HEK293 (cell line): Measurements from ENCODE around the gene NYAP2.

ENCODE experiments used
- CTCF ChIA-PET: fragments of 350-600 bp; formaldehyde crosslinking; extraction: SDS; loops from one replicate; lab custom pipeline; 2021; ENCODE audit warnings: antibody characterized with exemption; lab: Yijun Ruan, JAX
- POLR2A ChIA-PET: fragments of 300-600 bp; formaldehyde crosslinking; extraction: SDS; loops from one replicate; lab custom pipeline; 2020; ENCODE audit warnings: antibody characterized with exemption, inconsistent platforms; lab: Yijun Ruan, JAX
- H3K27ac ChIP-seq: fragments of 200-500 bp; sonication (Bioruptor generic); 2 replicates; pipeline ENCODE4 v1.5.1; 2014; ENCODE audit warnings: low read depth, low read length, control low read depth, inconsistent platforms; ENCODE audit errors: extremely low read depth
- H3K36me3 ChIP-seq, 2 experiments: fragments of 200-500 bp in 1 of 2; sonication (Bioruptor generic) in 1 of 2; 1 replicate in 1 of 2; 2 replicates in 1 of 2; pipeline ENCODE4 v1.5.1; 2014 to 2017; ENCODE audit warnings: inconsistent platforms in 2 of 2, low read length in 2 of 2; ENCODE audit not compliant: control insufficient read depth in 2 of 2, insufficient read depth in 1 of 2
- H3K4me1 ChIP-seq: fragments of 200-500 bp; sonication (Bioruptor generic); 2 replicates; pipeline ENCODE4 v1.5.1; 2014; ENCODE audit warnings: mild to moderate bottlenecking, low read length, inconsistent platforms; ENCODE audit not compliant: control insufficient read depth, insufficient read depth
- H3K4me3 ChIP-seq: 2 replicates; pipeline ENCODE4 v1.5.1; 2011; ENCODE audit warnings: low read depth, mild to moderate bottlenecking, control low read depth, low read length, moderate library complexity
- H3K9me3 ChIP-seq: fragments of 200-500 bp; sonication (Bioruptor generic); 2 replicates; pipeline ENCODE4 v1.5.1; 2014; ENCODE audit warnings: low read depth, low read length, inconsistent platforms; ENCODE audit not compliant: control insufficient read depth, insufficient read depth
- FEZF1 ChIP-seq: fragments of 450-650 bp; formaldehyde crosslinking; IDR thresholded peaks from 2 replicates; pipeline ENCODE4 v1.5.1; 2016; ENCODE audit warnings: missing biosample characterization, missing genetic modification characterization
- HOXA7 ChIP-seq: sonication (generic); formaldehyde crosslinking; IDR thresholded peaks from 2 replicates; pipeline ENCODE4 v1.8.1; 2022; ENCODE audit warnings: missing genetic modification reagents, borderline replicate concordance
- KLF17 ChIP-seq: fragments of 450-650 bp; formaldehyde crosslinking; IDR thresholded peaks from 2 replicates; pipeline ENCODE4 v1.5.1; 2016; ENCODE audit warnings: missing biosample characterization, missing genetic modification characterization
- PRDM10 ChIP-seq: fragments of 450-650 bp; formaldehyde crosslinking; IDR thresholded peaks from 2 replicates; pipeline ENCODE4 v1.5.1; 2016; ENCODE audit warnings: missing biosample characterization, missing genetic modification characterization
- SALL2 ChIP-seq: fragments of 450-650 bp; formaldehyde crosslinking; IDR thresholded peaks from 2 replicates; pipeline ENCODE4 v1.5.0; 2017; ENCODE audit warnings: missing biosample characterization, mild to moderate bottlenecking, missing genetic modification characterization, borderline replicate concordance
- SETDB1 ChIP-seq: IDR thresholded peaks from one replicate; pipeline ENCODE4 v1.6.1; 2017; ENCODE audit warnings: mild to moderate bottlenecking, low read length, moderate library complexity, mixed read lengths; ENCODE audit not compliant: insufficient read length
- YY1 ChIP-seq: fragments of 450-650 bp; formaldehyde crosslinking; IDR thresholded peaks from 2 replicates; pipeline ENCODE4 v1.5.1; 2018; ENCODE audit warnings: missing biosample characterization, missing genetic modification characterization
- ZBTB48 ChIP-seq: fragments of 450-650 bp; formaldehyde crosslinking; IDR thresholded peaks from 2 replicates; pipeline ENCODE4 v1.5.1; 2016; ENCODE audit warnings: missing biosample characterization, missing genetic modification characterization
- ZFP3 ChIP-seq: fragments of 450-650 bp; formaldehyde crosslinking; IDR thresholded peaks from 2 replicates; pipeline ENCODE4 v1.5.1; 2016; ENCODE audit warnings: low read depth, missing biosample characterization, missing genetic modification characterization
- ZNF112 ChIP-seq: fragments of 450-650 bp; formaldehyde crosslinking; IDR thresholded peaks from 2 replicates; pipeline ENCODE4 v1.5.0; 2017; ENCODE audit warnings: missing biosample characterization, missing genetic modification characterization
- ZNF155 ChIP-seq: fragments of 450-650 bp; formaldehyde crosslinking; IDR thresholded peaks from 2 replicates; pipeline ENCODE4 v1.5.1; 2016; ENCODE audit warnings: missing biosample characterization, missing genetic modification characterization
- ZNF184 ChIP-seq: fragments of 450-650 bp; IDR thresholded peaks from 2 replicates; pipeline ENCODE4 v1.5.1; 2018; ENCODE audit warnings: missing biosample characterization, mild to moderate bottlenecking, missing genetic modification characterization
- ZNF202 ChIP-seq: fragments of 450-650 bp; formaldehyde crosslinking; IDR thresholded peaks from 2 replicates; pipeline ENCODE4 v1.5.1; 2016; ENCODE audit warnings: missing biosample characterization, missing genetic modification characterization, borderline replicate concordance
- ZNF223 ChIP-seq: fragments of 450-650 bp; formaldehyde crosslinking; IDR thresholded peaks from 2 replicates; pipeline ENCODE4 v1.5.1; 2016; ENCODE audit warnings: missing biosample characterization, missing genetic modification characterization
- ZNF24 ChIP-seq: fragments of 450-650 bp; formaldehyde crosslinking; IDR thresholded peaks from 2 replicates; pipeline ENCODE4 v1.5.1; 2016; ENCODE audit warnings: missing biosample characterization, missing genetic modification characterization
- ZNF274 ChIP-seq, 2 experiments: fragments of 200-500 bp in 1 of 2; fragments of 450-650 bp in 1 of 2; sonication (Bioruptor generic) in 1 of 2; formaldehyde crosslinking in 1 of 2; IDR thresholded peaks; 2 replicates each; pipeline versions ENCODE4 v1.5.1 to v1.6.1; 2014 to 2016; ENCODE audit warnings: borderline replicate concordance in 1 of 2, inconsistent platforms in 1 of 2, low read length in 1 of 2, missing biosample characterization in 1 of 2, missing genetic modification characterization in 1 of 2
- ZNF335 ChIP-seq: fragments of 450-650 bp; formaldehyde crosslinking; conservative IDR thresholded peaks from 2 replicates; pipeline ENCODE4 v1.5.1; 2016; ENCODE audit warnings: missing biosample characterization, missing genetic modification characterization
- ZNF423 ChIP-seq: fragments of 450-650 bp; formaldehyde crosslinking; IDR thresholded peaks from 2 replicates; pipeline ENCODE4 v1.5.1; 2016; ENCODE audit warnings: missing biosample characterization, missing genetic modification characterization
- ZNF510 ChIP-seq: fragments of 450-650 bp; formaldehyde crosslinking; IDR thresholded peaks from 2 replicates; pipeline ENCODE4 v1.5.1; 2018; ENCODE audit warnings: mild to moderate bottlenecking, missing genetic modification characterization, missing biosample characterization; ENCODE audit not compliant: insufficient replicate concordance
- ZNF521 ChIP-seq: fragments of 450-650 bp; formaldehyde crosslinking; IDR thresholded peaks from 2 replicates; pipeline ENCODE4 v1.5.1; 2017; ENCODE audit warnings: missing biosample characterization, mild to moderate bottlenecking, missing genetic modification characterization
- ZNF548 ChIP-seq: fragments of 450-650 bp; formaldehyde crosslinking; IDR thresholded peaks from 2 replicates; pipeline ENCODE4 v1.5.1; 2016; ENCODE audit warnings: missing biosample characterization, missing genetic modification characterization
- ZNF555 ChIP-seq: fragments of 450-650 bp; formaldehyde crosslinking; conservative IDR thresholded peaks from 2 replicates; pipeline ENCODE4 v1.5.1; 2017; ENCODE audit warnings: missing biosample characterization, mild to moderate bottlenecking, missing genetic modification characterization, inconsistent platforms
- ZNF610 ChIP-seq: fragments of 450-650 bp; formaldehyde crosslinking; IDR thresholded peaks from 2 replicates; pipeline ENCODE4 v1.5.1; 2016; ENCODE audit warnings: missing biosample characterization, missing genetic modification characterization, borderline replicate concordance
- ZNF621 ChIP-seq: fragments of 450-650 bp; formaldehyde crosslinking; IDR thresholded peaks from 2 replicates; pipeline ENCODE4 v1.5.1; 2017; ENCODE audit warnings: missing biosample characterization, missing genetic modification characterization
- ZNF626 ChIP-seq: fragments of 450-650 bp; sonication (Bioruptor Pico); formaldehyde crosslinking; IDR thresholded peaks from 2 replicates; pipeline ENCODE4 v1.5.1; 2018; ENCODE audit warnings: missing biosample characterization, missing genetic modification characterization, inconsistent platforms
- ZNF629 ChIP-seq: fragments of 450-650 bp; formaldehyde crosslinking; IDR thresholded peaks from 2 replicates; pipeline ENCODE4 v1.5.1; 2017; ENCODE audit warnings: missing biosample characterization, missing genetic modification characterization
- ZNF785 ChIP-seq: fragments of 450-650 bp; formaldehyde crosslinking; IDR thresholded peaks from 2 replicates; pipeline ENCODE4 v1.5.1; 2016; ENCODE audit warnings: missing biosample characterization, missing genetic modification characterization
- ZNF791 ChIP-seq: fragments of 450-650 bp; formaldehyde crosslinking; IDR thresholded peaks from 2 replicates; pipeline ENCODE4 v1.5.1; 2016; ENCODE audit warnings: missing biosample characterization, missing genetic modification characterization
- ZNF837 ChIP-seq: fragments of 450-650 bp; formaldehyde crosslinking; IDR thresholded peaks from 2 replicates; pipeline ENCODE4 v1.5.1; 2016; ENCODE audit warnings: missing biosample characterization, missing genetic modification characterization
- ZSCAN23 ChIP-seq: fragments of 450-650 bp; formaldehyde crosslinking; IDR thresholded peaks from 2 replicates; pipeline ENCODE4 v1.5.1; 2016; ENCODE audit warnings: missing biosample characterization, missing genetic modification characterization
- TF ChIP-seq, protein P1 (sequence below): fragments of 450-650 bp; formaldehyde crosslinking; IDR thresholded peaks from 2 replicates; pipeline ENCODE4 v1.5.1; 2016; ENCODE audit warnings: missing biosample characterization, missing genetic modification characterization
- TF ChIP-seq, protein P2 (sequence below): fragments of 450-650 bp; formaldehyde crosslinking; IDR thresholded peaks from 2 replicates; pipeline ENCODE4 v1.5.1; 2016; ENCODE audit warnings: missing biosample characterization, missing genetic modification characterization

NYAP2 gene

GRCh38 chr2:225543626-225544025 is 144.1 kb downstream of the NYAP2 start:
- H3K9me3 ChIP-seq = no peaks in the 10 kb centered on the region
- TF ChIP-seq ZNF791 (tag by site-specific recombination) (no peak), ZNF423 (tag by site-specific recombination) (no peak), ZNF785 (tag by site-specific recombination) (no peak), YY1 (no peak), ZNF335 (tag by site-specific recombination) (no peak), ZNF610 (no peak), ZNF155 (tag by site-specific recombination) (no peak), ZNF274 (IDR thresholded peaks at IDR 0.05; ENCODE audit: low read length) (no peak), ZNF274 (tag by site-specific recombination; IDR thresholded peaks at IDR 0.05; ENCODE audit: borderline replicate concordance) (no peak), ZNF837 (tag by site-specific recombination) (no peak), ZNF112 (no peak), FEZF1 (no peak), ZFP3 (tag by site-specific recombination) (no peak), SALL2 (tag by site-specific recombination) (no peak), ZNF621 (tag by site-specific recombination) (no peak), ZNF202 (tag by site-specific recombination) (no peak), PRDM10 (tag by site-specific recombination) (no peak), KLF17 (tag by site-specific recombination) (no peak)
- TF ChIP-seq, protein P1, sequence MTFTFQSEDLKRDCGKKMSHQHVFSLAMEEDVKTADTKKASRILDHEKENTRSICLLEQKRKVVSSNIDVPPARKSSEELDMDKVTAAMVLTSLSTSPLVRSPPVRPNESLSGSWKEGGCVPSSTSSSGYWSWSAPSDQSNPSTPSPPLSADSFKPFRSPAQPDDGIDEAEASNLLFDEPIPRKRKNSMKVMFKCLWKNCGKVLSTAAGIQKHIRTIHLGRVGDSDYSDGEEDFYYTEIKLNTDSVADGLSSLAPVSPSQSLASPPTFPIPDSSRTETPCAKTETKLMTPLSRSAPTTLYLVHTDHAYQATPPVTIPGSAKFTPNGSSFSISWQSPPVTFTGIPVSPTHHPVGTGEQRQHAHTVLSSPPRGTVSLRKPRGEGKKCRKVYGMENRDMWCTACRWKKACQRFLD (tag by site-specific recombination) = no peak
- TF ChIP-seq, protein P2, sequence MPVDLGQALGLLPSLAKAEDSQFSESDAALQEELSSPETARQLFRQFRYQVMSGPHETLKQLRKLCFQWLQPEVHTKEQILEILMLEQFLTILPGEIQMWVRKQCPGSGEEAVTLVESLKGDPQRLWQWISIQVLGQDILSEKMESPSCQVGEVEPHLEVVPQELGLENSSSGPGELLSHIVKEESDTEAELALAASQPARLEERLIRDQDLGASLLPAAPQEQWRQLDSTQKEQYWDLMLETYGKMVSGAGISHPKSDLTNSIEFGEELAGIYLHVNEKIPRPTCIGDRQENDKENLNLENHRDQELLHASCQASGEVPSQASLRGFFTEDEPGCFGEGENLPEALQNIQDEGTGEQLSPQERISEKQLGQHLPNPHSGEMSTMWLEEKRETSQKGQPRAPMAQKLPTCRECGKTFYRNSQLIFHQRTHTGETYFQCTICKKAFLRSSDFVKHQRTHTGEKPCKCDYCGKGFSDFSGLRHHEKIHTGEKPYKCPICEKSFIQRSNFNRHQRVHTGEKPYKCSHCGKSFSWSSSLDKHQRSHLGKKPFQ (tag by site-specific recombination) = no peak
- no peak overlapping the region for H3K27ac ChIP-seq
- no peak overlapping the region for H3K4me3 ChIP-seq
- no peaks in the 10 kb centered on the region for H3K36me3 ChIP-seq
- POLR2A ChIA-PET = no interaction called here
- CTCF ChIA-PET = no interaction called here
- H3K4me1 ChIP-seq = no peaks in the 10 kb centered on the region

DNA sequence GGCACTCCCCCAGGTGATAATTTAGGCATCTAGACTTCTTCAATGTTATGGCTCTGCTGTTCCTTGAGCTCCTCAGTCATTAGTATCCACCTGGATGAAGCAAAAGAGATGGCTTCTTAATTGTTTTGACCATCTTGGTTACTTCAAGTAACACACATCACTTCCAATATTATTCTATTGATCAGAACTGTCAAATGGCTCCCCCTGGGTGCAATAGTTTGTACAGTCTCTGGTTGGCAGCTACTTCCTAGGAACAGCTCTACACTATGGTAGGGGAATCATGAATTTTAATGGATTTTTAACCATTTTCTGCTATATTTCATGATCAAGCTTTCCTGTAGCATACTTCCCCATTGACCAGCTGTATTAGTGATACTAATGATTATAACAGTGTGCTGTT is 157.0 kb downstream of the NYAP2 start:
- no peaks in the 10 kb centered on the region for H3K9me3 ChIP-seq
- no peaks in the 10 kb centered on the region for H3K36me3 ChIP-seq
- H3K4me1 ChIP-seq = no peaks in the 10 kb centered on the region
- POLR2A ChIA-PET = no interaction called here
- CTCF ChIA-PET = interaction anchor here (0.8 to 1.5 kb wide), 2 partner anchors 413 to 434 kb away, joined by 3 read pairs; no protein-coding TSS in a partner anchor
- H3K4me3 ChIP-seq = no peak overlapping the region
- H3K27ac ChIP-seq = no peak overlapping the region
- TF ChIP-seq ZNF223 (tag by site-specific recombination) = no peak
- no peak for TF ChIP-seq ZNF24 (tag by site-specific recombination)
- no peak for TF ChIP-seq ZBTB48
- no peak for TF ChIP-seq ZNF791 (tag by site-specific recombination)
- no peak for TF ChIP-seq ZSCAN23 (tag by site-specific recombination)
- TF ChIP-seq ZNF626 (tag by site-specific recombination) = no peak
- no peak for TF ChIP-seq ZNF629 (tag by site-specific recombination)
- no peak for TF ChIP-seq HOXA7 (CRISPR knock-in tag)
- TF ChIP-seq ZNF184 (tag by site-specific recombination) = no peak
- TF ChIP-seq ZNF555 (tag by site-specific recombination) = no peak
- TF ChIP-seq SETDB1 = no peak
- TF ChIP-seq ZNF548 (tag by site-specific recombination) = no peak
- no peak for TF ChIP-seq ZNF510 (tag by site-specific recombination)
- no peak for TF ChIP-seq ZNF521 (tag by site-specific recombination)
